Measurements from ENCODE around the gene PRR23A. TPM values are rescaled to one million over a fixed set of nuclear protein-coding genes. Genes with fewer than 3 reads are reported as not detected.
A peak's percentile ranks its signal among the peaks of the same experiment; 100 is the strongest.

PRR23A gene
- total and polyA plus RNA-seq, 2 of the 4 experiments (the other 2 are of a cell fraction), result not detected

DNA sequence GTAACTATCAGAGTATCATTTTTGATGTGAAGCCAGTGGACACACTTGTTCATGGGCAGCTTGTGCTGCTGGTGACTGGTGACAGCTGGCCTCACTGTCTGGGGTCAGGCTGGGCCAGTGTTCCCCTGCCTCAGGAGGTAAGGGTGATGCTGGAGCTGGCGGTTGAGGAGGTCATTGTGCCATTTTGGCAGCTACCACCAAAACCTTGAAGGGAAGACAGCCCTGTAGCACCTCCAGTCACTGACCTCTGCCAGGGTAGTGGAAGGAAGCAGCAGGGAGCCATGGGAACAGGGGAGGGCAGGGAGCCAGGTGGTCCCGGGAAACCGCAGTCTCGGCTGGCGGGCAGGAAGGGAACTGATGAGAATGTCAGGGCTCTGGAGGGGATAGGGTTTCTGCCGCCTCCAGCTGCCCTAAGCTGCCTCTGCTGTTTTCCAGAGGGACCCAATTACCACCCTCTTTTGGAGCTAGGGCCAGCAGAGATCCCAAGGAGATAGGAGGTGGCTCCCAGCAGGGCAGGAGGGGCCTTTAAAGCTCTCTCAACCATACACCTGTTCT, 34.2 kb downstream of the PRR23A start:
- H2BK5ac ChIP-seq (ENCODE audit: low read depth, low read length, poor library complexity, severe bottlenecking), result no peak overlapping the region
- H3K9me1 ChIP-seq (ENCODE audit: insufficient read depth, low read length), result no peaks in the 10 kb centered on the region
- no peaks in the 10 kb centered on the region for H3K9me3 ChIP-seq (ENCODE audit: control insufficient read depth, insufficient read depth, low read length)
- no peaks in the 10 kb centered on the region for H3K36me3 ChIP-seq (ENCODE audit: control insufficient read depth, insufficient read depth, low read length)
- peak overlapping the region; percentile 58 for H2AFZ ChIP-seq (replicated peaks; ENCODE audit: low read length, poor library complexity)
- no peak overlapping the region for H3K14ac ChIP-seq (replicated peaks; ENCODE audit: low read depth, low read length)
- H2BK15ac ChIP-seq (ENCODE audit: low read depth, low read length), result no peak overlapping the region
- H2AK9ac ChIP-seq (replicated peaks; ENCODE audit: low read depth, low read length, poor library complexity), result no peak overlapping the region
- DNase-seq (no peak), ATAC-seq (ENCODE audit: low read depth) (no peak)
- H3K4me1 ChIP-seq (ENCODE audit: control insufficient read depth, insufficient read depth, low read length), result no peaks in the 10 kb centered on the region
- H3K18ac ChIP-seq (ENCODE audit: low read depth, low read length), result no peak overlapping the region
- no peak overlapping the region for H4K91ac ChIP-seq (ENCODE audit: insufficient read depth, low read depth, low read length)
- H3K4me2 ChIP-seq (ENCODE audit: low read depth, low read length), result no peak overlapping the region
- no peak overlapping the region for H3K27ac ChIP-seq (ENCODE audit: insufficient read depth, low read length)
- in situ Hi-C loops (cut with MboI; ENCODE audit: low sequenced_read_pairs), result no loop called here
- H3K79me1 ChIP-seq (ENCODE audit: low read depth in 1 of 2, low read length in 2 of 2), result no peaks in the 10 kb centered on the region
- H4K20me1 ChIP-seq (ENCODE audit: insufficient read depth, low read length), result no peaks in the 10 kb centered on the region
- peaks cover 3% of the 10 kb centered on the region for H3K27me3 ChIP-seq (ENCODE audit: control insufficient read depth, insufficient read depth, low read length)
- no TSS peak for BruUV-seq (replicated peaks)
- POLR2A ChIA-PET (ENCODE audit: unreplicated experiment), result no interaction called here
- CTCF ChIA-PET, result no interaction called here
- H2BK20ac ChIP-seq (ENCODE audit: low read depth, low read length), result no peak overlapping the region
- no peak overlapping the region for H3K4me3 ChIP-seq (ENCODE audit: insufficient read depth, low read depth, low read length)
- no CpG with 5 or more reads among the region's 6 CpGs for WGBS, 2 experiments (ENCODE audit: extremely low coverage in 2 of 2, insufficient read length in 1 of 2)
- H2AK5ac ChIP-seq (ENCODE audit: low read depth, low read length), result no peak overlapping the region
- no peak overlapping the region for H3K23ac ChIP-seq (ENCODE audit: low read depth, low read length)
- no peak overlapping the region for H3K9ac ChIP-seq (ENCODE audit: low read depth, low read length)
- no peak overlapping the region for H3K4ac ChIP-seq (ENCODE audit: low read depth, low read length)
- no peak overlapping the region for H4K5ac ChIP-seq (ENCODE audit: low read depth, low read length)
- H4K8ac ChIP-seq (ENCODE audit: low read depth in 2 of 2, low read length in 2 of 2), result no peak overlapping the region
- intact Hi-C loops (cut with micrococcal nuclease), result no loop called here
- no peak overlapping the region for H2BK120ac ChIP-seq (ENCODE audit: low read depth, low read length)
- no peak for TF ChIP-seq MAZ (IDR thresholded peaks at IDR 0.05; ENCODE audit: borderline replicate concordance, low read depth, low read length)
- TF ChIP-seq, protein P1, sequence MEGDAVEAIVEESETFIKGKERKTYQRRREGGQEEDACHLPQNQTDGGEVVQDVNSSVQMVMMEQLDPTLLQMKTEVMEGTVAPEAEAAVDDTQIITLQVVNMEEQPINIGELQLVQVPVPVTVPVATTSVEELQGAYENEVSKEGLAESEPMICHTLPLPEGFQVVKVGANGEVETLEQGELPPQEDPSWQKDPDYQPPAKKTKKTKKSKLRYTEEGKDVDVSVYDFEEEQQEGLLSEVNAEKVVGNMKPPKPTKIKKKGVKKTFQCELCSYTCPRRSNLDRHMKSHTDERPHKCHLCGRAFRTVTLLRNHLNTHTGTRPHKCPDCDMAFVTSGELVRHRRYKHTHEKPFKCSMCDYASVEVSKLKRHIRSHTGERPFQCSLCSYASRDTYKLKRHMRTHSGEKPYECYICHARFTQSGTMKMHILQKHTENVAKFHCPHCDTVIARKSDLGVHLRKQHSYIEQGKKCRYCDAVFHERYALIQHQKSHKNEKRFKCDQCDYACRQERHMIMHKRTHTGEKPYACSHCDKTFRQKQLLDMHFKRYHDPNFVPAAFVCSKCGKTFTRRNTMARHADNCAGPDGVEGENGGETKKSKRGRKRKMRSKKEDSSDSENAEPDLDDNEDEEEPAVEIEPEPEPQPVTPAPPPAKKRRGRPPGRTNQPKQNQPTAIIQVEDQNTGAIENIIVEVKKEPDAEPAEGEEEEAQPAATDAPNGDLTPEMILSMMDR (conservative IDR thresholded peaks at IDR 0.05; ENCODE audit: low read depth, low read length), result no peak
- TF ChIP-seq RAD21 (IDR thresholded peaks at IDR 0.05; ENCODE audit: low read length), result no peak
- no peak for TF ChIP-seq CHD1 (IDR thresholded peaks at IDR 0.05; ENCODE audit: low read depth, low read length)
- TF ChIP-seq, protein P2, sequence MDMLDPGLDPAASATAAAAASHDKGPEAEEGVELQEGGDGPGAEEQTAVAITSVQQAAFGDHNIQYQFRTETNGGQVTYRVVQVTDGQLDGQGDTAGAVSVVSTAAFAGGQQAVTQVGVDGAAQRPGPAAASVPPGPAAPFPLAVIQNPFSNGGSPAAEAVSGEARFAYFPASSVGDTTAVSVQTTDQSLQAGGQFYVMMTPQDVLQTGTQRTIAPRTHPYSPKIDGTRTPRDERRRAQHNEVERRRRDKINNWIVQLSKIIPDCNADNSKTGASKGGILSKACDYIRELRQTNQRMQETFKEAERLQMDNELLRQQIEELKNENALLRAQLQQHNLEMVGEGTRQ (IDR thresholded peaks at IDR 0.05; ENCODE audit: low read depth, low read length), result no peak
- no peak for TF ChIP-seq FOS (IDR thresholded peaks at IDR 0.05; ENCODE audit: low read depth, low read length)
- no peak for TF ChIP-seq POLR2A (IDR thresholded peaks at IDR 0.05; ENCODE audit: low read depth, low read length)
- TF ChIP-seq RCOR1 (IDR thresholded peaks at IDR 0.05; ENCODE audit: insufficient replicate concordance, low read length), result no peak
- TF ChIP-seq SMC3 (IDR thresholded peaks at IDR 0.05; ENCODE audit: low read depth, low read length), result no peak
- no peak for TF ChIP-seq BHLHE40 (IDR thresholded peaks at IDR 0.05; ENCODE audit: low read depth, low read length)
- no peak for TF ChIP-seq NFE2L2 (IDR thresholded peaks at IDR 0.05; ENCODE audit: low read depth, low read length)
- no peak for TF ChIP-seq ELK1 (IDR thresholded peaks at IDR 0.05; ENCODE audit: borderline replicate concordance, low read depth, low read length)
- TF ChIP-seq MXI1 (IDR thresholded peaks at IDR 0.05; ENCODE audit: borderline replicate concordance, low read depth, low read length), result no peak
- TF ChIP-seq RFX5 (IDR thresholded peaks at IDR 0.05; ENCODE audit: low read depth, low read length), result no peak
- TF ChIP-seq CEBPB (IDR thresholded peaks at IDR 0.05; ENCODE audit: low read depth, low read length), result no peak
- dilution Hi-C loops (cut with HindIII; ENCODE audit: low sequenced_read_pairs, unreplicated experiment), result no loop called here
- no peak overlapping the region for H3K56ac ChIP-seq (ENCODE audit: extremely low read depth, insufficient read depth, low read length)
